Measurements from ENCODE around the gene BYSL.
A peak's percentile ranks its signal among the peaks of the same experiment; 100 is the strongest.
"Not testable (repeated sequence)": the region's sequence is repeated elsewhere in the genome, so short reads cannot be mapped to it uniquely, and the experiment has no call there.

The BYSL gene

GRCh38 chr6:41942067-41942851 lies 21.0 kb downstream of the BYSL start:
- DNase-seq (ENCODE audit: low spot score): no peak

GRCh38 chr6:41942882-41943281 lies 21.6 kb downstream of the BYSL start:
- DNase-seq (ENCODE audit: low spot score): not testable (repeated sequence)

GRCh38 chr6:41943456-41943855 lies 22.2 kb downstream of the BYSL start:
- no peak for DNase-seq (ENCODE audit: low spot score)

GRCh38 chr6:41947581-41948220 lies 26.4 kb downstream of the BYSL start:
- no peak for DNase-seq (ENCODE audit: low spot score)

- DNase-seq (ENCODE audit: low spot score): no peak
Observed at GRCh38 chr6:41954668-41955067, 33.4 kb downstream of the BYSL start.

- DNase-seq (ENCODE audit: low spot score): no peak
Observed at GRCh38 chr6:41955412-41955811, 34.1 kb downstream of the BYSL start.

GRCh38 chr6:41957117-41957516 lies 35.8 kb downstream of the BYSL start:
- DNase-seq (ENCODE audit: low spot score): no peak

GRCh38 chr6:41958022-41958856 lies 36.9 kb downstream of the BYSL start:
- DNase-seq (ENCODE audit: low spot score): no peak

GRCh38 chr6:41960028-41960427 lies 38.7 kb downstream of the BYSL start:
- no peak for DNase-seq (ENCODE audit: low spot score)

GRCh38 chr6:41963371-41963770 lies 42.1 kb downstream of the BYSL start:
- DNase-seq (ENCODE audit: low spot score): no peak

GRCh38 chr6:41964201-41964887 lies 43.0 kb downstream of the BYSL start:
- no peak for DNase-seq (ENCODE audit: low spot score)

- no peak for DNase-seq (ENCODE audit: low spot score)
Observed at GRCh38 chr6:41965429-41966213, 44.3 kb downstream of the BYSL start.

- DNase-seq (ENCODE audit: low spot score): no peak
Observed at GRCh38 chr6:41966214-41966920, 45.1 kb downstream of the BYSL start.

GRCh38 chr6:41966961-41967311 lies 45.6 kb downstream of the BYSL start:
- peak; percentile 57 for DNase-seq (ENCODE audit: low spot score)

GRCh38 chr6:41967312-41968287 lies 46.3 kb downstream of the BYSL start:
- peak; percentile 24 for DNase-seq (ENCODE audit: low spot score)

- peak; percentile 79 for DNase-seq (ENCODE audit: low spot score)
Observed at GRCh38 chr6:41970436-41970846, 49.1 kb downstream of the BYSL start.

- DNase-seq (ENCODE audit: low spot score): no peak
Observed at GRCh38 chr6:41972826-41973225, 51.5 kb downstream of the BYSL start.

GRCh38 chr6:41974281-41974825 lies 53.1 kb downstream of the BYSL start:
- no peak for DNase-seq (ENCODE audit: low spot score)

- DNase-seq (ENCODE audit: low spot score): no peak
Observed at GRCh38 chr6:41975276-41975675, 54.0 kb downstream of the BYSL start.

All from GM03348 (cell line).